HG02798 (cell line): ENCODE data around the gene KLHDC8B.

Source experiments
- ATAC-seq: cut with Tn5 transposase; IDR thresholded peaks from one replicate; pipeline ENCODE4 v1.9.1; 2021; ENCODE audit warnings: mild to moderate bottlenecking; ENCODE audit not compliant: unreplicated experiment, poor library complexity

The KLHDC8B gene

DNA sequence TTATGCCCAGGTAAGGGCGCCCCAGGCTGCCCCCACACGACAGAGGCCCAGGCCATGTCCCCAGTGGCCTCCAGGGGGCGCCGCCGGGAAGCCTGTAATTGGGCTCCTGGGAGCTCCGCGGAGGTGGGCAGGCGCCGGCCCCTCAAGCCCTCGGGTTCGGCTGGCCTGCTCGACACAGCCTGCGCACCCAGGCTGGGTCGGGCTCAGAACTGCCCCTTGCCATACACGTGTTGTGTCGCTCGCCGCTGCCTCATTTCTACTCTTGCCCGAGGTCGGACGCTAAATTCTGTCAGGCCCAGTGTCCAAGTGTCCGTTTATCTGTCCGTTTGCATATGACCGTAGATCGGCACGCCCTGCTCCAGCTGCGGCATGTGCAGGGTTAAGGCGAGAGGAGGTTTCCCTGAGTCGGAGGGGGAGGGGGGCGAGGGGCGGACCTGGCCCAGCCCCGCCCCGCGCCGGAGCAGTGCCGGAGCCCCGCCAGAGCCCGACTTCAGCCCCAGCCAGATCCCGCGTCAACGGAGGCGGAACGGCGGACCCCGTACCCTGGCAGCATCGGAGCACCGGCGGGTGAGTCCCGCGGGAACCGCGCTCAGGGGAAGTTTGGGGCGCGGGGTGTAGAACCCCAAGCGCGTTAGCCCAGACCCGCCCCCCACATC is at the start of gene KLHDC8B:
Gene KLHDC8B, plus strand, starts transcription at position 480 of the 656 bp plus-strand sequence. CDS start 1,172 bp downstream, outside the sequence.
- ATAC-seq, result peak; percentile 60

DNA sequence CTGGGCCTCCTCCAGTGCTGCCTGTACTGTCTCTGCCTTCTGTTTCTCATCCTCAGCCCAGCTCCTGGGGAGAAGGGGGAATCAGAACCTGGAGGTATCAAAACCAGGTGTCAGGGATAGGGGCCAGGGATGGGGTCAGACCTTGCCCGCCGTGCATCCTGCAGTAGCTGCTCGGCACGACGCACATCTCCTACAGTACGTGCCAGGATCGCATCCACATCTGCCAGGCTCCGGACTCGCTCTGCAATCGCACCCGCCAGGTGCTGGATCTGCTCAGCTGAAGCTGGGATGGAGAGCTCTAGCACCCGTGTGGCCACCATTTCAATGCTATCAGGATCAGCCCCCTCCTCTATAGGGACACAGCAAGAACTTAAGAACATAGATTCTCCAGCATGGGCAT is 49.4 kb upstream of the KLHDC8B start:
- no peak for ATAC-seq

DNA sequence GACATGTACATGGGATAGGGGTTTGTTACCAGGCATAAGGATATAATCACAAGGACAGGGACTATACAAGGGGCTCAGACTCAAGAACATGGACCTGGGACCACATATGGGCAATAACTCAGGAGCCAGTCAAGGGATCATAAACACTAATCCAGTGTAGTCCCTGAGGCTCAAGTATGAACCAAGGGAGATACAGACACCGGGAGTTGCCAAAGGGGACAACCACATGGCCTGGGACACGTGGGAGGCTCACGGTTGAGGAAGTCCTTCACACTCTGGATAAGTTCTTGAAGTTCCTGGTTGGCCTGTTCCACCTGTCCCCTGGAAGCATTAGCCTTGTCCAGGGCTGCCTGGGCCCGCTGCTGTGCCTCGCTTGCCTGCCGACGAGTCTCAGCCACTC is 48.9 kb upstream of the KLHDC8B start:
- ATAC-seq, result no peak

DNA sequence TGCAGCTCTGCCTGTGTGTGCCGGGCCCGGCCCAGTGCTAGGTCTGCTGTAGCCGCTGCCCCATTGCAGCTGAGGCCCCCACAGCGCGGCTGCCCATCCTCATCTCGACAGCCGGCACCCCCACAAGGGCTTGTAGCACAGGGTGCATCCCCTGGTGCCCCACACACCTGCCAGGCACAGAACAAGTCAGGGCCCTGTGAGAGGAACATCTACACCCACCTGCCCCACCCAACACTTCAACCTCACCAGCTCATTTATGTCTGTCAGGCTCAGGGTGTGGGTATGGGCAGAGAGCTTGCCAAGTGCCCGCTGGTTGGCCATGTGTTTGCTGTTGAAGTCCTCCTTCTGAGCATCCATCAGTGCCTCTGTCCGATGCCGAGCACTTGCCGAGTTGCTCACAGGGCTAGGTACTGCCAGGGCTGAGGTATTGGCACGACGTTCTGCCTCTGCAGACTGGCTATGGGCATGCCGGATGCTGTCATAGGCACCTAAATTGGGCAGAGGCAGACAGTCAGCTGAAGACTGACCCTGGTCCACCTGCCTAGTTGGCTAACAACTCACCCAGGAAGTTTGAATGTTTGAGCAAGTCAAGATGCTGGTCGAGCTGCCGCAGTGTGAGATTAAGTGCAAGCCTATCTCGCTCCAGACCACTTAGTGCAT is 48.4 kb upstream of the KLHDC8B start:
- ATAC-seq, result no peak

DNA sequence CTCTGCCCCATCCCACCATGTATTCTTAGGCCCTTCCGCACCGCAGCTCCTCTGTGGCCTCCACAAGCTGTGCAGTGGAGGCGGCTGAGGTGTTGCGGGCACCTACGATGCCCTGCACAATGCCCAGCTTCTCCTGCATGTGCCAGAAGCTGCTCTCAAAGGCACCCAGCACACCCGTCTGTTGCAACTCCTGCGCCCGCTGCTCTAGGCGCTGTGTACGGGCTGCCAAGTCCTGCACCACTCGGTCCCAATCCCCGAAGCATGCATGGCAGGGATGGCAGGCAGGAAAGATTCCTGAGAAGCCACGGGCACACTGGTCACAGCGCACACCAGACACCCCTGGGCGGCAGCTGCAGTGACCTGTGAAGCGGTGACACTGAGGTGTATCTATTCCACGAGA is 47.7 kb upstream of the KLHDC8B start:
- ATAC-seq, result no peak

DNA sequence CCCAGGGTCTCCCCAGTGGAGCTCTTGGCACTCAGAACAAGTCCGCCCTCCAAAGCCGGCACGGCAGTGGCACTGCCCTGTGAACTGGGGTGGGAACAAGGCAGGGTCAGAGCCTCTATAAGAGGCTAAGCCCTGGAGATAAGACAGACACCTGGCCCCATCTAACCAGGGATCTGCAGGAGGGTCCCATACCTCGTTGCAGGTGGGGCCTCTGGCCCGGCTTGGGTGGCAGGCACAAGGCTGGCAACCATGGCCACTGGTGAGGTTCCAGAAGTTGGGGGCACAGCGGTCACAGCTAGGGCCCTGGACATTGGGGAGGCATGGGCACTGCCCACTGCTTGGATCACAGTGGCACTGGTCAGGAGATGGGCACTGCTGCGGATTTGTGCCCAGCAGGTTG is 47.2 kb upstream of the KLHDC8B start:
- no peak for ATAC-seq

DNA sequence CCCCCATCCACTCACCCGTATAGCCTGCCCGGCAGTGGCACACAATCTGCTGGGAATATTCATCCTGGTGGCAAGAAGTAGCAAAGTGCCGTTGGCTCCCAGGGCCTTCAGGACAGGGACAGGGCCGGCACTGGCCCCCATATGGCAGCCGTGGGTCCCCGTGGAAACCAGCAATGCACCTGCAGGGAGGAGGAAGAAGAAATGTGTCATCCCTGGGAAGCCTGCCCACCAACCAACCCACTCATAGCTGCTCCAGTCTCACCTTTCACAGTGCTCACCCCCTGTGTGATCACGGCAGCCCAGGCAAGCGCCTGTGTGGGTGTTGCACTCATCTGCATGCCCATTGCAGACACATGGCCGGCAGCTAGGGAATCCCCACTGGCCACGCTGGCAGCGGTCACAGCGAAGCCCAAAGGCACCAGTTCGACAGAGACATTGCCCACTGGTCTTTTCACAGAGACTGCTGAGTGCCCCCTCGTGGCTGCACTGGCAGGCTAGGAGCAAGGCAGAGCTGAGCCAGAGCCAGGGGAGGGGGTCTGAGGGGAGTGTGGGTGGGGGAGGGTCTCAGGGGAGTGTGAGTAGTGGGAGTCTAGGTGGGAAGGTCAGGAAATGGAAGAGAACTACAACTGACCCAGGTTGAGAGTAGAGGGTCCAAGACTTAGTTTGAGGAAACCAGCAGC is 46.3 kb upstream of the KLHDC8B start:
- ATAC-seq, result no peak

DNA sequence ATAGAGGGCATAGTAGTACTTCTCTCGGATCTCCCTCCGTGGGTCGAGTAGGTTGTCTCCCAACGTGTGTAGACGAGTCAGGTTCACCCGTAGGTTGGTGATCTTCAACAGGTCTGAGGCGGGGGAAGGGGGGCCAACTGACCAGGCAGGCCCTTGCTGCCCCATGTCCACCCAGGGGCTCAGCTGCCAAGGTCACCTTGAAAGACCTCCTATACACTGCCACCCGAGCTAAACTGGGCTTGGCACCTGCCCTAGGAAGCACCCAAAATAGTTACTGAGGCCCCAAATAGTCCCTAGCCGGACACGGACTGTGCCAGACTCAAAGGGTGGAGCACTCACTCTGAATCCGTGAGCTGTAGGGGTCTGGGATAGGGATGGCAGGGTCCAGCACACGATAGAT is 40.4 kb upstream of the KLHDC8B start:
- ATAC-seq, result no peak

DNA sequence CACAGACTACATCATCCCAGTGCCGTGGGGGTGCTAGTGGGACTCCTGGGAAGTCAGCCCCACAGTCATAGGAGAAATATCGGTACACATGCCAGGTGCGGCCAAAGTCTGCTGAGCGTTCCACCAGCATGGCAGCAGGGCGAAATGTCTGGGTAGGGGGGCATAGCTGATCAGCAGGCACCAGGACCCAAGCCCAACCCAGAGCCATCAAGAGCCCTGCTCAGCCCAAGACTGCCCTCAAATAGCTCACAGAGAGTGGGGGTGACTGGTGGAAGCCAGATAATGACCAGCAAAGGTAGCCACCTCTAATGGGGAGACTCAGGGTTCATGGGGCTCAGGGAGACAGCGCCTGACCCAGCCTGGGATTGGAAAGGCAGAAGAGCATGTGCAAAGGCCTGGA is 39.8 kb upstream of the KLHDC8B start:
- ATAC-seq, result no peak

DNA sequence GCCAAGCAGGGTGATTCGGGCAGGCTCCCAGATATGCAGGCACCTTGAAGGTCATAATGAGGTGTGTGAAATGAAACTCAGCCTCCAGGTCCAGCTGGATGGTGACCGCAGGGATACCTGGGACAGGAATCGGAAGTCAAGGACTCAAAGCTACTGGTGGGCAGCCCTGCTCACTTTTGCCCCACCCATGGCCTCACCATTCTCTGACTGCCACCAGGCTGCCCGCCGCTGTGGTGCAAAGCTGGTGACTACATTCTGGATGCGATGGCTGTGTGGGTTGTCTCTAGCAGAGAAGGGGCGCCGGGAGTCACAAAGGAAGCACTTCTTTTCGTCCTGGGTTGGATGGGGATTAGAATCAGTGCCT is 39.3 kb upstream of the KLHDC8B start:
- ATAC-seq, result no peak

DNA sequence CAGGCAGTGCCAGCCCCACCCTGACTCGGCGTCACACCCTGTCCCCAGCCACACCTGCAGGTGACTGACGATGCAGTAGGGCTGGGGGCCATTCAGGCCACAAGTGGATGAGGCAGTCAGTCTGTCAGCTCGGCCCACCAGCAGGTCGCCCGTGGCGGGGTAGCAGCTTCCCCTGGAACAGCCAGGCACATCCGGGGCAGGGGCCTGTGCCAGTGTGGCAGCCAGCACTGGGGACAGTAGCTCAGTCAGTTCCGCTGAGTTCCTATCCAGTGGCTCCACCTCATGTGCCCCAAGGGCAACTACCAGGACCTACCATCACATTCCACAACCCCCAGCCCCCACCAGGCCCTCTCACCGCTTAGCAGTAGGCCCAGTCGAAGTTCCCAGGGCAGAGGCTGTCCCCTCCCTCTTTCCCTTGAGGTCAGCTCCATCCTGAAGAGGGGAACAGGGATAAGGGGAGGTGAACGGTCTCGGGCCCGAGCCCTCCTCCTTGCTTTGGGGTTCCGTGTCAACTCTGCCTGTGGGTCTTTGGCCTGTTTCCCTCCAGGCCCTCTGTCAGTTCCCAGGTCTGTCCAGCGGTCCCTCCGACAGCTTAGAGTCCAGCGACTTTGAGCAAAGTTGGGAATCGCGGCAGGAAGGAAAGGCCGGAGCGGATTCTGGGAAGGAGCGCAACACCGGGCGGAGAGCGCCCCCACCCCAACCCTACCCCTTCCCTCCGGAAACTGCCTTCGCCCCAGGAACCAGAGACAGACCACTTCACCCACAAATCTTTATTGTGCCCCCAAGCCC is 38.8 kb upstream of the KLHDC8B start, which contains the start of gene LAMB2:
Gene LAMB2, minus strand, starts transcription at position 614 of the 789 bp plus-strand sequence. Its CDS starts 183 bp downstream, at position 431.
- ATAC-seq, result no peak

DNA sequence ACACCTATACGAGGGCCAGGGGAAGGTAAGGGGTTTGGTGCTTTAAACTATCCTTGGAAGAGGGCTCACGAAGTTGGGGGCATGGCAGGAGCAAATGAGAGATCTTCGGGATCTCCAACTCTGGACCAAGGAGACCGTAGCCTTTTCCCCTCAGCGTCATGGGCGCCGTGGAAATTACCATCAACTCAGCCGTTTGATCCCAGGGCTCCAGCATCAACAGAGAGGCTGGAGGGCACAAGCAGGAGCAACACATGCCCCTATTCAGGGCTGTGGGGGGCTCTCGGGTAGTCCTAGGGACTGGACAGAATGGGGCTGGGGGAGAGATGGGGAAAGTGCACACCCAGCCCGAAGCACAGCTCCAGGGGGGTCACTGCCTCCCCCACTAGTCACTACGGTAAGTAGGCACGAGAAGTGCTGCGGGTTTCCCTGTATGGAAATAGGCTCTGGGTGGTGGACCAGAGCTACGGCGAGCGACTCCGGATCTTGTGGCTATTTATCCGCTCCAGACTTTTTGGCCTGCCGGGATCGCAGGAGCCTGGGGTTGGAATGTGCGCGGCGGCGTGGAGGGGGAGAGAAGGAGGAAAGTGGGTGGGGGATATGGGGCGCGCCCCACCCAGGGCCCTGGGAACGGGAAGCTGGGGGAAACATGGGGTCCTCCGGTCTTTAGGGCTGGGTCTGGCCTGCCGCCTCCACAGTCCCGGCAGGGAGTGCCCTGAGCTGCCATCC is 38.0 kb upstream of the KLHDC8B start:
- no peak for ATAC-seq

DNA sequence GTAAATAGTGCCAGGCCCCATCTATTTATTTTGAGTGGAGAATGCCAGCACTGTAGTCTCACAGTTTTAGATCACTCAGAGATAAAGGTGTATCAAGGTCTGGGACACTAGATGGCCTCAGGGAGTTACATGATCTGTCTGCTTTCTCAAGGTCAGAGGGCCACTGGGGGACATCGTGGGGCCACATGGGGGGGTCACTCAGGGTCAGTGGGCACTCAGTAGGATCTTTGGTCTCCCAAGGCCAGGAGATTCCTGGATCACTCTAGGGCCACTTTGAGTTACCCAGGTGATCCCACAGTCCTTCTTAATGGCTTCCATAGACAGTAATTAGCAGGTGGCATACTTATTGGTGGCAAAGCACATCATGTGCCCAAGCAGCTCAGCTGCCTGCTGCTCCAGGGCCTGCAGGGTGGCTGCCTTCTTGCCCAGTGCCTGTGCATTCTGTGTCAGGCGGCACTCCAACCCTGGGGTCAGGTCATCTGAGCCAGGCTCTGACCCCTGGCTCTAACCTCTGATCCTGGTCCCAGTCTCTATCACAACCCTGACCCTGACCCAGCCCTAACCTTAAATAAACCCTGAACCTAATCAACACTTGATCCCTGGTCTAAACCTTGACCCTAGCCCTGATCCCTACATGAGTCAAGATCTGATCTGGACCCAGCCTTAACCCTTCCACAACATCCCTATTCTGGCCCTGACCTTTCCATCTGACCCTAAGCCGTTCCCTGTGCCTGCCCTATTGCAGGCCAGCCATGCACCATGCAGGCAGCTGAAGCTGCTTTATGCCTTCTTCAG is 36.7 kb upstream of the KLHDC8B start:
- ATAC-seq, result no peak

DNA sequence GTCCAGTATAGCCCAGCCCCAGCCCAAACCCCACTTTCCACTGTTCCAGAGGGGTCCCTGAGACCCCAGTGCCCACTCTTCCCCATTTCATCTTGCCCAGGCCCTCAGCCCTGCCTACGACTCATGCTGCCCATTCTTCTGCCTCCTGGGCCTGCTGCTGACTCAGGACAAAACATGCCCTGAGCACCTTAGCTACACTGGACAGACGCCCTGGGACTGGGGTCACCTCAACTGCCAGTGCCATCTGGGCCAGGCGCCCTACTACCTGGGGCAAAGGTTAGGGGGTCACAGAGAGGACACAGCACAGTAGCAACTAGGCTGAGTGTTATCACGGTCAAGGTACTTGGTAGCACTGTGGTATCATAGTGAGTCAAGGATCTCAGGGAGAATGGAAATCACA is 35.9 kb upstream of the KLHDC8B start:
- no peak for ATAC-seq

DNA sequence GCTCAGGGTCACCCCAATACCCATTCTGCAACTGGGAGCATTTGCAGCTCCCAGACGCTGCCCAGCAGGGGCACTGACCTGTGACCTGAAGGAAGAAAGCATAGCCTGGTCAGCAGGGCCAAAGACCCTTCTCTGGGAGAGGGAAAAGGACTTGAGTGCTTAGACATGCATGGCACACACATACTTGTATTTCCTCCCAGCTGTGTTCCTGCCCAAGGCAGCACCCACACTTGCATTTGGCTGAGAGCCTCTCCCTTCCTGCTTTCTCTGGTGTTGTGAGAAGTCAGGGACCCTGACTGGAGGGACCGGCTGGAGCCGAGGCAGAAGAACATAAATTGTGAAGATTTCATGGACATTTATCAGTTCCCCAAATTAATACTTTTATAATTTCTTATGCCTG is 31.3 kb upstream of the KLHDC8B start:
- ATAC-seq, result no peak

DNA sequence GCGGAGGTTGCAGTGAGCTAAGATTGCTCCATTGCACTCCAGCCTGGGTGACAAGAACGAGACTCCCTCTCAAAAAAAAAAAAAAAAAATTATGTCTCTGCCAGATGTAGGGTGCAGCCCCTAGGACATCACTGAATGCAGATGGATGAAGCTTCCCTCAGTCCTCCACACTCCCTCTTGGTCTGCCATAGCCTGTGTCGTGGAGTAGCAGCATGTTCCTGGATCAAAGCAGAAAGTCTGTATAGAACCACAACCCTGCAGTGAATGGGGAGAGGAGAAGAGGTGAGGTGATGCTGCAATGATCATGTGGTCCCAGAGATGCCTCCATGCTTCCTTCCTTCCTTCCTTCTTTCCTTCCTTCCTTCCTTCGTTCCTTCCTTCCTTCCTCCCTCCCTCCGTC is 23.2 kb upstream of the KLHDC8B start:
- ATAC-seq, result no peak

DNA sequence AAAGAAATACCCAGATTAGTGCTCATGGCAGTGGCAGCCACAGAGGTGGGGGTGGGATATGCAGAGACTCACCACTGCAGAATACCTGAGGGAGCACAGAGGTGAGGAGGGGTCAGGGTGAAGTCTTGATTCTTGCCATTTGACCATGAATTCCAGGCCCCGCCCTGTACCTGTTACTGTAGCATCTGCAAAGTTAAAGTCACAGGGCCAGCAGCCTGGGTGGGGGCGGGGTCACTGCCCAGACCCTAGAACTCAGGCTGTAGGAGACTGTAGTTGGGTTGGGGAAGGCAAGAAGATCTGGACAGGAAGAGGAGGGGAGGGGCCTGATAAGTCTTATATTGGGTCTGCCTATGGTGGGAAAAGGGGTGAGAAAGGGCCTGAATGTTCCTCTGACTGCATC is 19.8 kb upstream of the KLHDC8B start:
- ATAC-seq, result no peak

DNA sequence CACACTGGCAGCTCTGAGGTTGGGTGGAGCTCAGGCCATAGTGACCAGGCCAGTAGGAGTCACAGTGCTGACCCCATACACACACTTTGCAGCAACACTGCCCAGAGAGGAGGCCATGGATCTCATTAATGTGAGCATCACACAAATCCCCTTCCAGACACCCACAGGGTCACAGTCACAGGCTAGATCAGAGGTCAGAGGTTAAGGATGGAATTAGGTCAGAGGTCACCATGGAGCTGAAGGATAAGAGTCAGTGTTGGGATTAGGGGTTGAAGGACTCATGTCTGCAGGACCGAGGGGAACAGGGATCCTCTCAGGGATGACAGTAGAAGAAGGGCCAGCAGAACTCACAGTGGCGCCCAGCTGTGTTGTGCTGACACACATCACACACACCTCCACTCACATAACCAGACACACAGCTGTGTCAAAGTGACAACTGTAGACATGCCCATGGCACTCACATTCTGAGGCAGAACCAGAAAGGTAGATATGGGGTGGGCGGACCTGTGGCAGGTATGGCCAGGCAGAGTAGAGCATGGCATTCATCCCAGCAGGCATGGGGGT is 18.0 kb upstream of the KLHDC8B start:
- no peak for ATAC-seq

DNA sequence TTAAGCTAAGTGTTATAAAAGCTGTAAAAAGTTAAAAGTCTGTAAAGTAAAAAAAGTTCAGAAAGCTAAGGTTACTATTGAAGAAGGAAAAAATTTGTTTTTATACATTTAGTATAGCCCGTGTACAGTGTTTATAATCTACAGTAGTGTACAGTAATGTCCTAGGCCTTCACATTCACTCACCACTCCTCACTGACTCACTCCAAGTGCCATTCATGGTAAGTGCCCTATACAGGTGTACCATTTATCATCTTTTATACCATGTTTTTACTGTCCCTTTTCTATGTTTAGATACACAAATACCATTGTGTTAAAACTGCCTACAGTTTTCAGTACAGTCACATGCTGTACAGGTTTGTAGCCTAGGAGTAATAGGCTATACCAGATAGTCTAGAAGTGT is 14.1 kb upstream of the KLHDC8B start:
- no peak for ATAC-seq
